ENCODE measurements around the gene SMIM44.
"Not testable (repeated sequence)": the region's sequence is repeated elsewhere in the genome, so short reads cannot be mapped to it uniquely, and the experiment has no call there.

The SMIM44 gene

DNA sequence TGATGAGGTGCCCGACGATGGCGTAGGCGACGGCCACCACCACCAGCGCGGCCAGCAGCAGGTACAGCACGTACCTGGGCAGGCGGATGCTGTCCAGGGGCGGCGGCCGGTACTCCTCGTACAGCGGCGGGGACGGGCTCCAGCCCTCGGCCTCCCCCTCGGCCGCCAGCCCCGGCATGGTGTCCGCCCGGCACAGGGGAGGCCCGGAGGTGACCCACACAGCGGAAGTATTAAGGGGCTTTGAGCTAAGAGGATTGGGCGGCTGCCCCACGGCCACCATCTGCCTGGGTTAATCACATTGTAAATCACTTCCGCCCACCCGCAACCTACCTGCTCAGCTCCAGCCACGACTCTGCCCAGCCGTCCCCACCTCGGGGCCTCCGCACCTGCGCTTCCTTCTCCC, at the start of gene SMIM44:
SMIM44 (minus strand) TSS at position 216 of the 403 bp plus-strand sequence; CDS start at position 178, 38 bp downstream.
- DNase-seq = no peak

DNA sequence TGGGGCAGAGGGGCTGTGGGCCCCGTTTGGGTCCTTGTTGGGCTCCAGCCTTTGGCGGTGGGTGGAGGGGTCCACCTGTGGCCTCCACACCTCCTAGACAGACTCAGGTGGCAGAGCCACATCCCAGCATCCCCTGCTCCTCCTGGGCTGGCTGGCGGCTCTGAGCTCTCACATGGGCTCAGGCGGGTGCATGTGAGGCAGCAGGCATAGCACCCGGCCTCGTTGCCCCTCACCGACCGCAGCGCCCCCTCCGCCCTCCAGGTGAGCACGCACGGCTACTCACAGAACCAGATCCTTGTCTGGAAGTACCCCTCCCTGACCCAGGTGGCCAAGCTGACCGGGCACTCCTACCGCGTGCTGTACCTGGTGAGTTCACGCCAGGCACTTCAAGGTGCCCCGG, 49.8 kb upstream of the SMIM44 start:
- no peak for DNase-seq

DNA sequence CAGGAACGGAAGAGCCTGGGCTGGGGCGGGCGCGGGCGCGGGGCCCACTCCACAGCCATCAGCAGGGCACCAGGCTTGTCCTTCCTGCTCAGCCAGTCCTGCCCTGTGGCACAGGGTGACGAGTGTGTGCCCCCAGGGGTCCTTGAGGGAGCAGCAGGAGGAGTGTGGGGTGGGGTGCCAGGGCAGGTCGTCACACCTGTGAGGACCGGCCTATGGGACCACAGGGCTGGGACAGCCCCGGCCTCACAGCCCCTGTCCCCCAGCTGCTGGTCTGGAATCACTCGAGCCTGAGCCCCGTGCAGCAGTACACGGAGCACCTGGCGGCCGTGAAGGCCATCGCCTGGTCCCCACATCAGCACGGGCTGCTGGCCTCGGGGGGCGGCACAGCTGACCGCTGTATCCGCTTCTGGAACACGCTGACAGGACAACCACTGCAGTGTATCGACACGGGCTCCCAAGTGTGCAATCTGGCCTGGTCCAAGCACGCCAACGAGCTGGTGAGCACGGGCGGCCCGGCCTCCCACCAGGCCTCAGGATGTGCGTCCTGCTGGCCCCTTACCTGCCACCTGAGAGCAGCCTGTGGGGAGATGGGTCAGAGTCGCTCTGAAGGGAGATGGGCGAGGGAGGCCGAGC, 49.0 kb upstream of the SMIM44 start:
- no peak for DNase-seq

DNA sequence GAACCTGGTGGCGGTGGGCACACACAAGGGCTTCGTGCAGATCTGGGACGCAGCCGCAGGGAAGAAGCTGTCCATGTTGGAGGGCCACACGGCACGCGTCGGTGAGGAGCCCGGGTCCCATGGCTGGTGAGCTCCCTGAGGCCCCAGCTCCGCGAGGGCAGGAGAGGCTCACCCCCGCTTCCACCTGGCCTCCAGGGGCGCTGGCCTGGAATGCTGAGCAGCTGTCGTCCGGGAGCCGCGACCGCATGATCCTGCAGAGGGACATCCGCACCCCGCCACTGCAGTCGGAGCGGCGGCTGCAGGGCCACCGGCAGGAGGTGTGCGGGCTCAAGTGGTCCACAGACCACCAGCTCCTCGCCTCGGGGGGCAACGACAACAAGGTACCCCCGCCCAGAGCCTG, 48.5 kb upstream of the SMIM44 start:
- DNase-seq = no peak

DNA sequence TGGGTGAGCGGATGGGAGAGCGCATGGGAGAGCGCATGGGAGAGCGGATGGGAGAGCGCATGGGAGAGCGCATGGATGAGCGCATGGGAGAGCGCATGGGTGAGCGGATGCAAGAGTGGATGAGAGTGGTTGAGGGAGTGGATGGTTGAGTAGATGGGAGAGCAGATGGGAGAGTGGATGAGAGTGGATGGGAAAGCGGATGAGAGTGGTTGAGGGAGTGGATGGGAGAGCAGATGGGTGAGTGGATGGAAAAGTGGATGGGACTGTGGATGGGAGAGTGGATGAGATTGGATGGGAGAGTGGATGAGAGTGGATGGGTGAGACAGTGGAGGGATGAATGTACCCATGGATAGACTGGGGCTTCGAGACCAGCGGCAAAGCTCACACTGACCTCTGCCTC, 47.1 kb upstream of the SMIM44 start:
- no peak for DNase-seq

DNA sequence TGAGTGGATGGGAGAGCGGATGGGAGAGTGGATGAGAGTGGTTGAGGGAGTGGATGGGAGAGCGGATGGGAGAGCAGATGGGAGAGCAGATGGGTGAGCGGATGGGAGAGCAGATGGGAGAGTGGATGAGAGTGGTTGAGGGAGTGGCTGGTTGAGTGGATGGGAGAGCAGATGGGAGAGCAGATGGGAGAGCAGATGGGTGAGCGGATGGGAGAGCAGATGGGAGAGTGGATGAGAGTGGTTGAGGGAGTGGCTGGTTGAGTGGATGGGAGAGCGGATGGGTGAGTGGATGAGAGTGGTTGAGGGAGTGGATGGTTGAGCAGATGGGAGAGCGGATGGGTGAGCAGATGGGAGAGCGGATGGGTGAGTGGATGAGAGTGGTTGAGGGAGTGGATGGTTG, 46.1 kb upstream of the SMIM44 start:
- DNase-seq = not testable (repeated sequence)

DNA sequence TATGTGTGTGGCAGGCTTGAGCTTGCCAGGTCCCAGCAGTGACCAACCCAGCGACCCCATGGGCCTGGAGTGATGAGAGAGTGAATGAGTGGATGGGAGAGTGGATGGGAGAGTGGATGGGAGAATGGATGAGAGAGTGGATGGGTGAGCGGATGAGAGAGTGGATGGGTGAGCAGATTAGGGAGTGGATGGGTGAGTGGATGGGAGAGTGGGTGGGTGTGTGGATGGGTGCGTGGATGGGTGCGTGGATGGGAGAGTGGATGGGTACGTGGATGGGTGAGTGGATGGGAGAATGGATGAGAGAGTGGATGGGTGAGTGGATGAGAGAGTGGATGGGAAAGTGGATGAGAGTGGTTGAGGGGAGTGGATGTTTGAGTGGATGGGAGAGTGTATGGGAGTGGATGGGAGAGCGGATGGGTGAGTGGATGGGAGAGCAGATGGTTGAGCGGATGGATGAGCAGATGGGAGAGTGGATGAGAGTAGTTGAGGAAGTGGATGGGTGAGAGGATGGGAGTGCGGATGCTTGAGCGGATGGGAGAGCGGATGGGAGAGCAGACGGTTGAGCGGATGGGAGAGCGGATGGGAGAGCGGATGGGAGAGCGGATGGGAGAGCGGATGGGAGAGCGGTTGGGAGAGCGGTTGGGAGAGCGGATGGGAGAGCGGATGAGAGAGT, 45.4 kb upstream of the SMIM44 start:
- DNase-seq = no peak

DNA sequence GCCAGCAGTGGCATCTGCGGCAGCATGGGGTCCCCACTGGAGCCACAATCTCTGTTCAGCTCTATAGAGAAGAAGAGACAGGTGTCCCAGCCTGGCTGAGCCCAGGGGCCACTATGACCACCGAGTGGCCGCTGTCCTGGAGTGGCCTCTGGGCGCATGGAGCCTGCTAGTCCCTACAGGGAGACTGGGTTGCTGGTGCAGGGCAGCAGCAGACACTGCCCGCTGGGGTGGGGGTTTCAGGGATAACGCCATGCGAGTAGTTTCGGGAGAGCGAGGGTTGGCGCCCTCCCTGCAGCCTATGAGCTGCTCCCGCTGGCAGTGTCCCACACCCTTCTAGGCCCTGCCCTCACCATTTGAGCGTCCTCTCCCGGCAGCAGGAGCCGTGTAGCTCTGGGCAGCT, 44.8 kb upstream of the SMIM44 start:
- no peak for DNase-seq

DNA sequence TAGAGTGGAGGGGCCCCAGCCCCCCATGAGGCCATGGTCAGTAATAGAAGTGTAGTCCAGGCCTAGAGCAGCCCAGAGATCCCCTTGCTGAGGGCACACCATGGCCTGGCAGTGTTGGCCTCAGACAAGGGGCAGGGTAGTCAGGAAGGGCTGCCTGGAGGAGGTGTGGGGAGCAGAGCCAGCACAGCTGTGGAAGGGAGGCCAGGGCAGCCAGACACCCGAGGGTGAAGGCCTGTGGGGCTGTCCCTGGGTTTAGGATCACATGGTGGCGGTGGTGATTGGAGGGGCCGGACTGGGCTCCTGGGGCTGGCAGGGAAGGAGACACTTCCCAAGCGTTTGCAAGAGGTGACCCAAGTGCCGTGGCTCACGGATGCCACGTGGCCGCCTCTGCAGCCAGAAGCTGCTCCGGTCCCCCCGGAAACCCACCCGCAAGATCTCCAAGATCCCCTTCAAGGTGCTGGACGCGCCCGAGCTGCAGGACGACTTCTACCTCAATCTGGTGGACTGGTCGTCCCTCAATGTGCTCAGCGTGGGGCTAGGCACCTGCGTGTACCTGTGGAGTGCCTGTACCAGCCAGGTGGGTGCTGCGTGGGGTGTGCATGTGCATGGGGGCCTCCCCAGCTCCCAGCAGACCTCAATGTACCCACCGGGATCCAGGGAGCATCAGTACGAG, 44.1 kb upstream of the SMIM44 start:
- no peak for DNase-seq

DNA sequence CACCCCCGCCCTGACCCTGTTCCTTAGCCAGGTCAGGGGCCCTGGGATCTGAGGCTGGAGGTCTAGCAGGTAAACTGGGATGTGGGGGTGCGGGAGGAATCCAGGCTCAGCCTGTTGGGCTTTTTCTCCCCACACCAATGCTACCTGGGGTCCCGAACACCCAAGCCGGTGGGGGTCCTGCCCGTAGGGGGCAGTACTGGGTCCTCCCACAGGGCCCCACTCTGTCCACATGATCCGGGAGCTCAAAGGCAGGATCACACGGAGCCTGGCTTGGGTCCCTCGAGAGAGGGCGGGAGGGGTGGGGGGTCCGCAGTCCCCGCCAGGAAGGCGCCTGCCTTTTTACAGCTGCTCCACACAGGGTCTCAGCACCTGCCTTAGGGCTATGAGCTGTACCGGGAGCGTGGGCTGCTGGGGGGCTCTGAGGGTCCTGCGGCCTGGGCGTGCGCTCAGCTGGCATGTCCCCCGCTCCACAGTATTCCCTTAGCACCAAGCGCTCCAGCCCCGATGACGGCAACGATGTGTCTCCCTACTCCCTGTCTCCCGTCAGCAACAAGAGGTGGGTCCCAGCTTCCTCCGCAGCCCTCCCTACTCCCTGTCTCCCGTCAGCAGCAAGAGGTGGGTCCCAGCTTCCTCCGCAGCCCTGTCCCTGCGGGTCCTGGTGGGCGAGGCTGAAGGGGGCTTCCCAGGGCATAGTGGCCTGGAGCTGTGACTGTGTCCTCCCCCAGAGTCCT, 43.4 kb upstream of the SMIM44 start:
- no peak for DNase-seq

DNA sequence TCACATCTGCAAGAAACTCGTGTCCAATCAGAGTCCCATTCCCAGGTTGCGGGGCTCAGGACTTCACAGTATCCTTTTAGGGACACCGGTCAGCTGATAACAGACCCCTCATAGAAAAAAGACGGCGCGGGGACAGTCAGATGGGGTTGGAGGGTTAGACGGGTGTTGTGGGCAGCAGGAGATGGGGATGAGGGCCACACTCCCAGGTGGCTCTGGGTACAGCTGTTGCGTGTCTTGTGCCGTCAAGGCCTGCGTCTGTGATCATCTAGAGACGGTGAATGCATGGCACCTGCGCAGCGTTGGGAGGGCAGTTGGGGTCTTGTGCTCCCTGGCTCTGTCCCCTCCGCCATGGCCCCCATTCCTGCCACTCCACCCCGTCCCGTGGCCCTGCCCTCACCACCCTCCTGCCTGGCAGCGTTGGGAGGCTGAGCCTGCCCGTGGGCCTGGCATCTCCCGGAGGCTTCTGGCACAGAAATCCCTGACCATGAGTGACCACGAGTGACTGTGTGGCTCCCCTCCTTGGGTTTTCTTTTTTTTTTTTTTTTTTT, 41.7 kb upstream of the SMIM44 start:
- no peak for DNase-seq

DNA sequence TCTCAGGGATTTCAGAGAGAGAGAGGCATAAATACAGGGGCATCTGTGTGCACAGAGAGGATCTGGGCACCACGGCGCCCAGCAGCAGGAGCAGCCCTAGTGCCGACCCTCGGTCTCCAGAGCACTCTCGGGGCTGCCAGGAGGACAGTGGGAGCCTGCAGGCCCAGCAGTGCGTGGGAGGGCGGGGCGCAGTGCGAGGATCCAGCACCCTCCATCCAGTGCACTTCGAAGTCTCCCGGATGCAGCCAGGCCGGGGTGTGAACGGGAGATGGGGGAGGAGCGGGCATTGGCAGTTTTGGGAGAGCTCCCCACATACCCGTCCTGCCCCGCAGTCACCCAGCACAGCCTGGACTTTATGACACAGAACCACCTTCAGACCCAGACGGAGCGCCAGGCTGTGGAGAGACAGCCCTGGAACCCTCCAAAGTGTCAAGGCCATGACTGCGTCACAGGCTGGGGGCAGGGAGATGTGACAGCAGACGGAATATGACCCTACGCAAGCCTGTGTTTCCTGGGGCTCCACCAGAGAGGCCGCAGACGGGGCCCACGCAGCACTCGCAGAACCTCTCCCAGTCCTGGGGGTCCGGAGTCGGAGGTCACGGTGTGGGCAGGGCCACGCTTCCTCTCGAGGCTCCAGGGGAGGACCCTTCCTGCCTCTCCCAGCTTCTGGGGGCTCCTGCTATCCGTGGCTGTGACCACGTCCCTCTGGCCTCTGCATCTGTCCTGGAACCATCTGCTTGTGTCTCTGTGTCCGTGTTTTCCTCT, 41.0 kb upstream of the SMIM44 start:
- no peak for DNase-seq

DNA sequence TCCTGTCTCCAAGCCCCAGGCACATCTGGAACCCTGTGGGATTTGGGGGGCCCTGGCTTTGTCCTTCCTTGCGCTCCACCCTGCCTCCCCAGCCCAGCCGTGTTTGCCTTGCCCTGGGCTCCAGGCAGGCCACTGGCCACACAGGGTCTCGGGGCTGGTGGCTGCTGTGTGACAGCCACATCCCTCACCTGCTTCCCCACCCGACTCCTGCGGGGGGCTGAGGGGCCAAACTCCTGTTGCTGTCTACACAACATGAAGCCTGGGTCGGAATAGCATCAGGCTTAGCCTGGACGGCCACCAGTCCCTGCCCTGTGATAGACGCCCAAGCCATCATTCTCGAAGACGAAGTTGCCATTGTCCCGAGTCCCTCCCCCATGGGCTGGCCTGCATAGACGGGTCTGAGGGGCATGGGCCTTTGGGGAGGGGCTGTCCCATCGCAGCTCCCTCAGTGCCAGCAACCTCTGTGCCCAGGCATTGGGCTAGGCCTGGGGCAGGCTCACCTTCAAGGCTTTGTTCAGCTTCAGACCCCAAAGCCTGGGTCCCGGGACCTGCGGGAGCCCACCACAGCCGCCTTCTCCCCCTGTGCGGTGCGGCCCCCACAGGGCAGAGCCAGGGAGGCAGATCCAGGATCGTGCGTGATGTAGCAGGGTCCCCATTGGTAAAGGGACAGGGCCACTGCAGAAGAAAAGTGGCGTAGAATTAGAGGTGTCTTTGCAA, 40.3 kb upstream of the SMIM44 start:
- DNase-seq = no peak

DNA sequence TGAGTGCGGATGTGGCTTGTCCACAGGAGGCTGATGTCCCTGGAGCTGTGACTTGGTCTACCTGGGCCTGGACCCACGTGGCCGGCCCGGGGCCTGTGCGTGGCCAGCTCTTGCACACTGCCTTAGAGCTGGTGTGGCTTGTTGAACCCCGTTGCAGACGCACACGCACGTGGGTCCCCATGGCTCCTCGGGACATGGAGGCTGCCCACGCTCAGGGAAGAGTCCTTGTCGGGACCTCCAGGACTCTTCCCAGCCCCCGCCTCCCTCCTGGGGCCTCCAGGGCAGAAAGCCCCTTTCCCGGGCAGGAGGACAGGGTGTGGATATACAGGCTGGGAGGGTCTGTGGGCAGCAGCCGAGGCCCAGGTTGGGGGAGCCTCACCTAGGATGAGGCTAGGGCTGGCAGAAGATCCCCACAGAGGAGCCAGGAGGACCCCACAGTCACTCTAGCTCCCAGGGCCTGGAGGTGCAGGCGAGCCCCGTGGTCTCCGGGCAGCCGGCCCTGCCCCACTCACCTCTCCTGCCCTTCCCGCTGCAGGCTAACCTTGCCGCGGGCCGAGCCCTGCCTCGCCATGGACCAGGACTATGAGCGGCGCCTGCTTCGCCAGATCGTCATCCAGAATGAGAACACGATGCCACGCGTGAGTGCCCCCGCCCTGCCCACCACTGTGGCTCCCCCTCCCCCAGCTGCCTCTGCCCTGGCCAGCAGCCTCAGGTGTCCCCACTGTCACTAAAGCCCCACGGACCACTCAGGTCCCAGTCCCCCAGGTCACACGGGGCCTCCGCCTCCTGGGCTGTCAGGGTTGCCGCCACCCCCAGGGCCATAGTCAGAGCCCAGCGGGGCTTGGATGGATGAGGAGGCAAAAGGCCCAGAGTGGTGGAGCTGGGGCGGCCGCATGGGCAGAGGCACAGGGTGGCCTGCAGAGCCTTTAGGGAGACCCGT, 39.5 kb upstream of the SMIM44 start:
- DNase-seq = no peak

DNA sequence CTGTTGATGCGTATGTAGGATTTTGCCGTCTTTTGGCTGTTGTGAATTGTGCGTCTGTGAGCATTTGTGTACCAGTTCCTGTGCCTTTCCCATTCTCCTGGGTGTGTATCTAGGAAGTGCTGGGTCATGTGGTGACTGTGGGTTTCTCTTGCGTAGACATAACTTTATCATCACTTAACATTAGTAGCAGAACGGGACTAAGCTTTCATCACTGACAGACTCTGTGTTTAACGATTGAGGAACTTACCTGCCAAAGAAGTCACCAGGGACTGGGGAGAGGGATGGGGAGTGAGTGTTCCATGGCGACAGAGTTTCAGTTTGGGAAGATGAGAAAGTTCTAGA, 37.8 kb upstream of the SMIM44 start:
- no peak for DNase-seq

DNA sequence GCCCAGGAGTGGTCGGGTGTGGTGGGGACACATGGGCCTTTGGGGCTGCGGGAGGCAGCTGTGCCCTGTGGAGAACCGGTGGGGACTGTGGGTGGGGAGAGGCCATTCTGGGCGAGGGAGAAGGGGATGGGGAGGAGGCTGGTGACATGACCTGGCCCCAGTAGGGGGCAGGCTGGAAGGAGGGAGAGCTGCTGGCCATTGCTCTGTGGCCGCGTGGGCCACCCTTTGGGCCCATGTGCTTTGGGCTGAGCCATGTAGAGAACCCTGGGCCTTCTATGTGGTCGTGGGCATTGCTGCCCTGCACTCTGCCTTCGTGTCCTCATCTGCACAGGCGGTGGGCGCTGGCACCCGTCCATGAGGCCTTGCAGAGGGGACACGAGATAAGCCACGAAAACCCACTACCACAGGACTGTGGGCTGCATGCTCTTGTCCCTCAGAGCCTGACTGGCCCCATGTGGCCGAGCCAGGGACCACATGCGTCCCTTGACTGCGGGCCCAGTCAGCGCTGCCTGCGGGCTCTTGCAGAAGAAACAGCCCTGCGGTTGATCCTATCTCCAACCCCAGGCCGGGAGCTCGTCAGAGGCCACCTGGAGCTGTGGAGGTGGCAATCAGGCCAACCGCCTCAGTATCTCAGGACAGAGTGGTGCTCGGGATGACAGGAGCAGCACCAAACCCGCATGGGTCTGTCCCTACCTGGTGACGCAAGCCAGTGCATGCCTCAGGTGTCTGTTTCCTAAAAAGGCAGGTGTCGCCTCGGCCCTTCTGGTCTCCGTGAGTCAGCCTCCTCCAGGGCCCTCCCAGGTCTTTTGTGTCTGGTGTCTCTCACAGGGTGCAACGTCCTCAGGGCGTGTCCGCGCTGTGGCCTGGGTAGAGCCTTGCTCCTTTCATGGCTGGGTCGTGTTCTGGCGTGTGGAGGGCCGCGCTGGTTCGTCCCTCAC, 37.2 kb upstream of the SMIM44 start:
- DNase-seq = no peak

DNA sequence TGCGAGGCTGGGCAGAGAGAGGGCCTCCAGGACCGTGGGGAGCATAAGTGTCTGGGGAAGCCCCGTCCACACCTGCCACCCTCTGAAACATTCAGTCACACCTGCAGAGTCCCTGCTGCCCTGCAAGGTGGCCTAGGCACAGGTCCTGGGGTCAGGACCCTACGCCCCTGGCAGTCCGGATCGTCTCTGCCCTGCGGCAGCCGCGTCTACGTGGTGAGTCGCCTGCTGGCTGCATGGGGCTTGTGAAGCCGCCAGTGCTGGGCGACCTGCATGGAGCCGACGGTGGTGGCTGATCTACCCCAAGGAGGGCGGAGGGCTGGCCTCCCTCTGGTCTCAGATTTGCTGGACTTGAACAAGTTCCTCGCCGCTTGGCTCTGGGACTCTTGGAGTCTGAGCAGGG, 35.9 kb upstream of the SMIM44 start:
- DNase-seq = no peak

DNA sequence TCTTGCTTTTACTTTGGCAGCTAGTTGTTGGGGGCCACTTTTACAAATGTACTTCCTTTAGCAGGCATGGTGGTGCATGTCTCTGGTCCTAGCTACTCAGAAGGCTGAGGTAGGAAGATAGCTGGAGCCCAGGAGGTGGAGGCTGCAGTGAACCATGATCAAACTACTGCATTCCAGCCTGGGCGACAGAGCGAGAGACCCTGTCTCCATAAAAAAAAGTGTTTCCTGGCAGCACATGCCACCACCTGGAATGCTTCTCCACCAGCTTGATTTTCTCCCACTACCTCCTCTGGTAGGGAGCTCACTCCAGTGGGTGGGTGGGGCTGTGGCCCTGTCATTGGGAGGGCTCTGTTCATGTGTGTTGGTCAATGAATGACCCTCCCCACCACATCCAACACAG, 35.4 kb upstream of the SMIM44 start:
- no peak for DNase-seq

DNA sequence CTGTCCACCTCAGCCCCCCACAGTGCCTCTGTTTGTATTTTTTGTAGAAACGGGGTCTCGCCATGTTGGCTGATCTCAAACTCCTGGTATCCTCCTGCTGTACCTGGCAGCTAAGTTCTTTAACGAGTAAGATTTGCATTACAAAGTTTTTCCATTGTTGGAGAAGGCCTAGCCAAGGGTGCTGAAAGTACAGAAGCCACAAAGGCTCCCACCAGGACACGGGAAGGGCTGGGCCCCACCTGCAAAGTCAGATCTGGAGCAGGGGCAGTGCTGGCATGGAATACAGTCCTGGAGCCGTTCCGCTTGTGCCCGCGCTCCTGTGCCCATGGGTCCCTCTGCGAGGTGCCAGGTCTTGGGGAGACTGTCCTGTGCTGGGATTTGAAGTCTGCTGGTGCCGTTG, 35.0 kb upstream of the SMIM44 start:
- no peak for DNase-seq

DNA sequence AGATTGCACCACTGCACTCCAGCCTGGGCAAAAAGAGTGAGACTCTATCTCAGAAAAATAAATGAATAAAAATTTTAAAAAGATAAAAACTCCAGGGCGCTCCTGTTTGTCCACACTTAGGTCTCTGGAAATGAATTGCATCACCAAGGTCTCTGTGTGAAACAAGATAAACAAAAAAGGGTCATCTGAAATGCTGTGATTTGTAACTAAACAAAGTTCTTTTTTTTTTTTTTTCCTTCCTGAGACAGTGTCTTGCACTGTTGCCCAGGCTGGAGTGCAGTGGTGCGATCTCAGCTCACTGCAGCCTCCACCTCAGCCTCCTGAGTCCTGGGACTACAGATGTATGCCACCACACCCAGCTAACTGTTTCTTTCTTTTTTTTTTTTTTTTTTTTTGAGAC, 34.4 kb upstream of the SMIM44 start:
- no peak for DNase-seq

Data from GDM1 (cell line).